Urinary bladder (tissue), 4 donors: Measurements from ENCODE around the gene KLRD1. TPM values are rescaled to one million over a fixed set of nuclear protein-coding genes. Genes with fewer than 3 reads are reported as not detected.
"Not testable (repeated sequence)": the region's sequence is repeated elsewhere in the genome, so short reads cannot be mapped to it uniquely, and the experiment has no call there.

ENCODE experiments used
- DNase-seq: peaks from one replicate; pipeline ENCODE4 v3.0.0-alpha.2; 2015; ENCODE audit errors: extremely low spot score
- H3K27ac ChIP-seq: one replicate; pipeline ENCODE4 v1.5.1; 2013; ENCODE audit warnings: low read depth, mild to moderate bottlenecking, moderate library complexity
- H3K36me3 ChIP-seq: one replicate; pipeline ENCODE4 v1.6.1; 2013; ENCODE audit warnings: mild to moderate bottlenecking, moderate library complexity; ENCODE audit not compliant: insufficient read depth
- H3K4me1 ChIP-seq: one replicate; pipeline ENCODE4 v1.6.1; 2013; ENCODE audit warnings: mild to moderate bottlenecking, moderate library complexity; ENCODE audit not compliant: insufficient read depth
- H3K4me3 ChIP-seq: one replicate; pipeline ENCODE4 v1.5.1; 2013; ENCODE audit warnings: low read depth, low read length
- WGBS: extraction: QIAGEN DNeasy Blood & Tissue Kit; methylation state at CpG from one replicate; pipeline ENCODE4 v1.1.7; 2013; 5-methylcytosine and 5-hydroxymethylcytosine counted together
- polyA plus RNA-seq: library from polyadenylated mRNA; stranded (reverse); fragments of 200-250 nt; gene quantifications from one replicate; pipeline ENCODE4 v1.2.3, GENCODE V29; 2013
- total RNA-seq: library from RNA; depleted of rRNA; stranded (reverse); fragments of >200 nt; gene quantifications from one replicate; pipeline ENCODE4 v1.2.3, GENCODE V29; 2014
- donor health status: healthy with polysubstance abuse.
- donor health status: healthy.

Gene KLRD1
- total and polyA plus RNA-seq, 2 donors = 1.0 to 1.2 TPM

- H3K4me3 ChIP-seq, DNase-seq, H3K27ac ChIP-seq, H3K4me1 ChIP-seq, H3K36me3 ChIP-seq: not testable (repeated sequence)
- 77% methylated on average over 4 of the region's 4 CpGs for WGBS
These were observed 60.0 kb downstream of the KLRD1 start for GRCh38 chr12:10367714-10368113.

GRCh38 chr12:10368206-10369171 lies 60.8 kb downstream of the KLRD1 start:
- H3K27ac ChIP-seq = no peak overlapping the region
- no peak for DNase-seq
- H3K4me1 ChIP-seq = peaks cover 4% of the 10 kb centered on the region
- no peak overlapping the region for H3K4me3 ChIP-seq
- WGBS = 54% methylated on average over 10 of the region's 10 CpGs
- no peaks in the 10 kb centered on the region for H3K36me3 ChIP-seq

- DNase-seq = no peak
- Histone ChIP-seq H3K27ac (peak overlapping the region; percentile 88), H3K36me3 (no peaks in the 10 kb centered on the region), H3K4me1 (peaks cover 4% of the 10 kb centered on the region), H3K4me3 (no peak overlapping the region)
- 87% methylated on average over 8 of the region's 8 CpGs for WGBS
These were observed 62.1 kb downstream of the KLRD1 start for GRCh38 chr12:10369557-10370415.

GRCh38 chr12:10371893-10372535 lies 64.3 kb downstream of the KLRD1 start:
- H3K27ac ChIP-seq, H3K4me1 ChIP-seq, DNase-seq, H3K4me3 ChIP-seq, H3K36me3 ChIP-seq: not testable (repeated sequence)
- WGBS = 79% methylated on average over 6 of the region's 6 CpGs

- Histone ChIP-seq H3K4me3 (no peak overlapping the region), H3K4me1 (peaks cover 4% of the 10 kb centered on the region), H3K27ac (no peak overlapping the region), H3K36me3 (no peaks in the 10 kb centered on the region)
- WGBS = 50% methylated on average over 1 of the region's 1 CpG
- DNase-seq = no peak
These were observed 64.9 kb downstream of the KLRD1 start for GRCh38 chr12:10372559-10372958.

GRCh38 chr12:10374624-10375018 lies 67.0 kb downstream of the KLRD1 start:
- WGBS = 94% methylated on average over 3 of the region's 3 CpGs
- Histone ChIP-seq H3K27ac (no peak overlapping the region), H3K4me1 (peaks cover 4% of the 10 kb centered on the region)

GRCh38 chr12:10378737-10379136 lies 71.1 kb downstream of the KLRD1 start:
- 96% methylated on average over 2 of the region's 2 CpGs for WGBS
- H3K36me3 ChIP-seq, H3K4me3 ChIP-seq, H3K27ac ChIP-seq, H3K4me1 ChIP-seq, DNase-seq: not testable (repeated sequence)

More at GRCh38 chr12:10374624-10375018, 67.0 kb downstream of the KLRD1 start:
- no peaks in the 10 kb centered on the region for H3K36me3 ChIP-seq
- no peak for DNase-seq
- H3K4me3 ChIP-seq = no peak overlapping the region

Other genes starting within 250 kb of the KLRD1 start
- gene CLEC1A, start 208.9 kb upstream of the KLRD1 start, total RNA-seq = 3.2 TPM
- gene CLEC1A, start 208.9 kb upstream of the KLRD1 start, polyA plus RNA-seq = 6.0 TPM
- 4.5 TPM for gene CLEC7A, start 177.7 kb upstream of the KLRD1 start, total RNA-seq
- 8.4 TPM for gene CLEC7A, start 177.7 kb upstream of the KLRD1 start, polyA plus RNA-seq
- 1.2 TPM for gene OLR1, start 135.7 kb upstream of the KLRD1 start, total RNA-seq
- 0.27 TPM for gene OLR1, start 135.7 kb upstream of the KLRD1 start, polyA plus RNA-seq
- 0.11 TPM for gene TMEM52B, start 128.8 kb upstream of the KLRD1 start, total RNA-seq
- gene TMEM52B, start 128.8 kb upstream of the KLRD1 start, polyA plus RNA-seq = 0.11 TPM
- gene GABARAPL1, start 95.0 kb upstream of the KLRD1 start, total RNA-seq = 38.0 TPM
- gene GABARAPL1, start 95.0 kb upstream of the KLRD1 start, polyA plus RNA-seq = 138 TPM
- gene KLRK1, start 82.2 kb downstream of the KLRD1 start, total RNA-seq = 1.3 TPM
- 1.9 TPM for gene KLRK1, start 82.2 kb downstream of the KLRD1 start, polyA plus RNA-seq
- 0.37 TPM for gene KLRC4, start 101.9 kb downstream of the KLRD1 start, total RNA-seq
- 0.23 TPM for gene KLRC4, start 101.9 kb downstream of the KLRD1 start, polyA plus RNA-seq
- 0.69 TPM for gene KLRC3, start 112.7 kb downstream of the KLRD1 start, total RNA-seq
- 0.49 TPM for gene KLRC3, start 112.7 kb downstream of the KLRD1 start, polyA plus RNA-seq
- 0.37 TPM for gene KLRC2, start 128.1 kb downstream of the KLRD1 start, total RNA-seq
- gene KLRC2, start 128.1 kb downstream of the KLRD1 start, polyA plus RNA-seq = 0.20 TPM
- 2.4 TPM for gene KLRC1, start 145.5 kb downstream of the KLRD1 start, total RNA-seq
- 0.82 TPM for gene KLRC1, start 145.5 kb downstream of the KLRD1 start, polyA plus RNA-seq
- 1.1 TPM for gene EIF2S3B, start 198.0 kb downstream of the KLRD1 start, total RNA-seq
- gene EIF2S3B, start 198.0 kb downstream of the KLRD1 start, polyA plus RNA-seq = 1.6 TPM